DLD1 (cell line): ENCODE measurements around the gene ZGPAT.

Experiments
- in situ Hi-C: cut with HindIII; loops from 2 replicates; pipeline ENCODE4 v1.10.0; 2017; ENCODE audit warnings: low sequenced_read_pairs

The ZGPAT gene

GRCh38 chr20:63732118-63733095 lies 24.6 kb downstream of the ZGPAT start:
- in situ Hi-C loops = no loop called here

GRCh38 chr20:63733117-63733516 lies 25.3 kb downstream of the ZGPAT start:
- in situ Hi-C loops = no loop called here

GRCh38 chr20:63733579-63734081 lies 25.8 kb downstream of the ZGPAT start:
- in situ Hi-C loops = no loop called here

DNA sequence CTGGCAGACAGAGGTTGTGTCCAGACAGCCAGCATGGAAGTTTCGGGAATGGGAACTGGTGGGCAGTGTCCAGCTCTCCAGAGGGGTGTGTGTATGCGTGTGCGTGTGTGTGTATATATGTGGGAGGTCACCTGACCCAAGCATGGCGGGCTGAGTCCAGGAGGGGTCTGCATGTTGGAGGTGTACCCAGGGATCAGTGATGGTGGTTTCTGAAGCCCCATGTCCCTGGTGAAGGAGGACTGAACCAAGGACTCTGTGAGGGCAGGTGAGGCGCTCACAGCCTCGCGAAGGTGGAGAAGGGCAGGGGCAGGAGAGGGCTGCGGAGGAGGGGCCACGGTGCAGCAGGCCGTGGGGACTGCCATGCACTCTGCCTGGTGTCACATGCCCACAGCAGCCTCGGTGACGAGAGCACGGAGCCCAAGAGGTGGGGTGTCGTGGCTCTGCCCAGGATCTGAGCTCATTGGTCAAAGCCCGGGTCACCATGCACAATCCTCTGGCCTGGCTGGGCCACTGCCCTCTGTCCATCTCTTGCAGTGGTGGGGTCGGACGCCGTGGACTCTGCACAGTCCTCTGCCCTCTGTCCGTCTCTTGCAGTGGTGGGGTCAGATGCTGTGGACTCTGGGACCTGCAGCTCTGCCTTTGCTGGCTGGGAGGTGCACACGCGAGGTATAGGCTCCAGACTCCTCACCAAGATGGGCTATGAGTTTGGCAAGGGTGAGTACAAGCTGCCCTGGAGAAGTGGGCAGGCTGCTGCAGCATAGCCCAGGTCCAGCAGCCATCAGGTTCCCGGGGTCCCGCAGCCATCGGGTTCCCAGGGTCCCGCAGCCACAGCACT lies 26.5 kb downstream of the ZGPAT start:
- in situ Hi-C loops = no loop called here

DNA sequence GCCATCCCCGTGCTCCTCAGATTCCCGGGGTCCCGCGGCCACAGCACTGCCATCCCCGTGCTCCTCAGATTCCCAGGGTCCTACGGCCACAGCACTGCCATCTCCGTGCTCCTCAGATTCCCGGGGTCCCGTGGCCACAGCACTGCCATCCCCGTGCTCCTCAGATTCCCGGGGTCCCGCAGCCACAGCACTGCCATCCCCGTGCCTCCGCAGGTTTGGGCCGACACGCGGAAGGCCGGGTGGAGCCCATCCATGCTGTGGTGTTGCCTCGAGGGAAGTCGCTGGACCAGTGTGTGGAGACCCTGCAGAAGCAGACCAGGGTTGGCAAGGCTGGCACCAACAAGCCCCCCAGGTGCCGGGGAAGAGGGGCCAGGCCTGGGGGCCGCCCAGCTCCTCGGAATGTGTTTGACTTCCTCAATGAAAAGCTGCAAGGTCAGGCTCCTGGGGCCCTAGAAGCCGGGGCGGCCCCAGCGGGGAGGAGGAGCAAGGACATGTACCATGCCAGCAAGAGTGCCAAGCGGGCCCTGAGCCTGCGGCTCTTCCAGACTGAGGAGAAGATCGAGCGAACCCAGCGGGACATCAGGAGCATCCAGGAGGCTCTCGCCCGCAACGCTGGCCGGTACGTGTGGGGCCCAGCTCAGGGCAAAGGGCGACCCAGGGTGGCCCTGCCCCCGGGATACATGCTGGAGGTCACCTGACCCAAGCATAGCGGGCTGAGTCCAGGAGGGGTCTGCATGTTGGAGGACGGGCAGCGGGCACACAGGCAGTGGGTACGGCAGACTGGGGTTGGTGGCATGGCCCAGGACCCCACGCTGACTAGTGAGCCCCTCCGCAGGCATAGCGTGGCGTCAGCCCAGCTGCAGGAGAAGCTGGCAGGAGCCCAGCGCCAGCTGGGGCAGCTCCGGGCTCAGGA lies 27.4 kb downstream of the ZGPAT start:
- in situ Hi-C loops = no loop called here

GRCh38 chr20:63735859-63736718 lies 28.2 kb downstream of the ZGPAT start, which contains the start of gene LIME1:
LIME1 (plus strand) TSS chr20:63736664; CDS start chr20:63737550, 886 bp downstream.
- in situ Hi-C loops = no loop called here

DNA sequence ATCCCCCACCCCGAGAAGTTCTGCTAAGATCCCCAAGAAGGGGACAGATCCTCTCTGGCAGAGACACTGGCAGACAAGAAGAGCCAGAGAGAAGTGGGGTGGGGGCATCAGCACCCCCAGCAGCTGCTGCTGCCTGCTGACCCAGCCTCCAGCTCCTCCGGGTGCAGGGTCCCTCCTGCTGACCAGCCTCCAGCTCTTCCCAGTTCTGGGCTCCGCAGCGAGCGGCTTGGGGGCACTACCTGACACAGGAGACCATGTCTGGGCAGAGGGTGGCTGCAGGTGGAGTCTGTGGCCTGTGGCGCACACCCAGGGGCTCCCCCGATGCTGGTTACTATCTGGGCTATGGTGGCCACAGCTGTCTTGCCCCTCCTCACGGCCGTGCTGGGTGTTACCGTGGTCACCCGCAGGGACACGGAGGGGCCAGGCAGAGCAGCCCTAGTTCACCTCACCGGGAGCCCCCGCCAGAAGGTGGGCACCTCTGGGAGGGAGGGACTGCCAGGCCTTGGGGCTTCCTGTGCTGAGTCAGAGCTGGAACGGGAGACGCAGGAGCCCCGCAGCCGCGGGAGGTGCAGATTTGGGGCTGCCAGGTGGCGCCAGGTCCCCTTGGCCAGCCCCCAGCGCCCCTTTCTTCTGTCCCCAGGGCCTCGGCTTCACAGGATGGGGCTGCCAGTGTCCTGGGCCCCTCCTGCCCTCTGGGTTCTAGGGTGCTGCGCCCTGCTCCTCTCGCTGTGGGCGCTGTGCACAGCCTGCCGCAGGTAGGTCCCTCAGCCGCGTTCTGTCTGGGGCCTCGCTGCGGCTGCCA lies 29.3 kb downstream of the ZGPAT start:
- in situ Hi-C loops = no loop called here

- in situ Hi-C loops = no loop called here
These were observed 29.8 kb downstream of the ZGPAT start for GRCh38 chr20:63737695-63737944.

- in situ Hi-C loops = no loop called here
These were observed 30.3 kb downstream of the ZGPAT start for GRCh38 chr20:63737945-63738686.

DNA sequence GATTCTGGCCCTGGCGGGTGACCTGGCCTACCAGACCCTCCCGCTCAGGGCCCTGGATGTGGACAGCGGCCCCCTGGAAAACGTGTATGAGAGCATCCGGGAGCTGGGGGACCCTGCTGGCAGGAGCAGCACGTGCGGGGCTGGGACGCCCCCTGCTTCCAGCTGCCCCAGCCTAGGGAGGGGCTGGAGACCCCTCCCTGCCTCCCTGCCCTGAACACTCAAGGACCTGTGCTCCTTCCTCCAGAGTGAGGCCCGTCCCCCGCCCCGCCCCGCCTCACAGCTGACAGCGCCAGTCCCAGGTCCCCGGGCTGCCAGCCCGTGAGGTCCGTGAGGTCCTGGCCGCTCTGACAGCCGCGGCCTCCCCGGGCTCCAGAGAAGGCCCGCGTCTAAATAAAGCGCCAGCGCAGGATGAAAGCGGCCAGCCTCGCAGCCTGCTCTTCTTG lies 30.9 kb downstream of the ZGPAT start:
- in situ Hi-C loops = no loop called here

DNA sequence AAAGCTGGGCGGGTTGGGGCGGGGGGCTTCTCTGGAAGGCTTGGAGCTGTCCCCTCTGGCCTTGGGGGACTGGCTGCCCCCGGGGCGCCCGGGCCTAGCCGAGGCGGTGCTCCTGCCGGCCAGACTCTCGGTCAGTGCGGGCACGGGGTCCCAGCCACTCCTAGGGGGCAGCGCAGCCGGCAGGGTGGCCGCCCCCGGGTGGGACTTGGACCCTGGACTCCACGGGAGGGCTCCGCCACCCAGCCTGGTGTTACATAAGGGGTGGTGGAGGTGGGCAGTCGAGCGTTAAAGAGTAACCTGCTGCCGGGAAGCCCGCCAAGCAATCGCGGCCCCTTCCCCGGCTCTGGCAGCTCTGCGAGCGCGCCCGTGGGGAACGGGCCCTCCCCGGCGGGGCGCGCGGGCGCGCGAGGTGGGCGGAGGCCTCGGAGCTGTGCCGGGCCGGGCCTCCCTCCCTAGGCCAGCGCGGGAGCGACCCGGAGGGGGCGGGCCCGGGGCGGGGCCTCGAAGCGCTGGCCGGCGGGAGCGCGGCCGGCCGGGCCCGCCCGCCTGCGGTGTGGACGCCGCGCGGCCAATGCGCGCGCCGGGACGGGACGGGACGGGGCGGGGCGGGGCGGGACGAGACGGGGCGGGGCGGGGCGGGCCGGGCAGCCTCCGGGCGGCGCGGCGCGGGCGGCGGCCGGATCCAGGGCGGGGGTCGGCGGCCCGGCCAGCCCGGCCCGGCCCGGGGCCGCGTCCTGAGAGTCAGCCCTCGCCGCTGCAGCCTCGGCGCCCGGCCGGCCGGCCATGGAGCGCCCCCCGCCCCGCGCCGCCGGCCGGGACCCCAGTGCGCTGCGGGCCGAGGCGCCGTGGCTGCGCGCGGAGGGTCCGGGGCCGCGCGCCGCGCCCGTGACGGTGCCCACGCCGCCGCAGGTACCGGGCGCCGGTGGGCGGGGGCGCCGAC lies 31.6 kb downstream of the ZGPAT start, which contains the start of gene SLC2A4RG:
SLC2A4RG (plus strand) TSS at position 647 of the 940 bp plus-strand sequence; CDS start at position 784, 137 bp downstream.
- in situ Hi-C loops = no loop called here

DNA sequence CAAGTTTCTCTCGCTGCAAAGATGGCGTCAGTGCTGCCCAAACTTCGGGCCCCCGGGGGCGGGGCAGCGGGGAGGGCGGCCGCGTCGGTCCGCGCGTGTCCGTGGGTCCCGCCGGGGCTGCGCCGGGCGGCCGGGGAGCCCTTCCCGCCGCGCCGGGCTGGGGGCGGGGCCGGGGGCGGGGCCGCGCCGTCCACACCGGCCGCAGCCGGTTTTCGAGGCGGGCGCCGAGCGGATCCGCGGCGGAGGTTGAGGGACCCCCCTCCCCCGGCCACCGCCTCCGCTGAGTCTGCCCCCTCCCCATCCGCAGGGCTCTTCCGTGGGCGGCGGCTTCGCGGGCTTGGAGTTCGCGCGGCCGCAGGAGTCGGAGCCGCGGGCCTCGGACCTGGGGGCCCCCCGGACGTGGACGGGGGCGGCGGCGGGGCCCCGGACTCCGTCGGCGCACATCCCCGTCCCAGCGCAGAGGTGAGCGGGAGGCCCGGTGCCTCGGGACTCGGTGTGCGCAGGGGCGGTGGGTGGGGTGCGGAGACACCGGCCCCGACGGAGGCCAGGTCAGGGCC lies 32.3 kb downstream of the ZGPAT start:
- in situ Hi-C loops = no loop called here

GRCh38 chr20:63740627-63741353 lies 33.0 kb downstream of the ZGPAT start:
- in situ Hi-C loops = no loop called here

DNA sequence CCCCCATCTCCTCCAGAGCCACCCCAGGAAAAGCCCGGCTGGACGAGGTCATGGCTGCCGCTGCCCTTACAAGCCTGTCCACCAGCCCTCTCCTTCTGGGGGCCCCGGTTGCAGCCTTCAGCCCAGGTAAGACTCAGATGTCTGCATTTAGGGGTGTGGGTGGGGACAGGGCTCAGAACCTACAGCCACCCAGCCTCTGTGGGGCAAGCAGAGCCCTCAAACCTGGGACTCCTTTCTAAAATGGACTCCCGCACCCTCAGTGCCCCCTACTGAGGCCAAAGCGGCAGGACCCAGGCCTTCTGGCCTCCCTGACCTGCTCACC lies 33.5 kb downstream of the ZGPAT start:
- in situ Hi-C loops = no loop called here

DNA sequence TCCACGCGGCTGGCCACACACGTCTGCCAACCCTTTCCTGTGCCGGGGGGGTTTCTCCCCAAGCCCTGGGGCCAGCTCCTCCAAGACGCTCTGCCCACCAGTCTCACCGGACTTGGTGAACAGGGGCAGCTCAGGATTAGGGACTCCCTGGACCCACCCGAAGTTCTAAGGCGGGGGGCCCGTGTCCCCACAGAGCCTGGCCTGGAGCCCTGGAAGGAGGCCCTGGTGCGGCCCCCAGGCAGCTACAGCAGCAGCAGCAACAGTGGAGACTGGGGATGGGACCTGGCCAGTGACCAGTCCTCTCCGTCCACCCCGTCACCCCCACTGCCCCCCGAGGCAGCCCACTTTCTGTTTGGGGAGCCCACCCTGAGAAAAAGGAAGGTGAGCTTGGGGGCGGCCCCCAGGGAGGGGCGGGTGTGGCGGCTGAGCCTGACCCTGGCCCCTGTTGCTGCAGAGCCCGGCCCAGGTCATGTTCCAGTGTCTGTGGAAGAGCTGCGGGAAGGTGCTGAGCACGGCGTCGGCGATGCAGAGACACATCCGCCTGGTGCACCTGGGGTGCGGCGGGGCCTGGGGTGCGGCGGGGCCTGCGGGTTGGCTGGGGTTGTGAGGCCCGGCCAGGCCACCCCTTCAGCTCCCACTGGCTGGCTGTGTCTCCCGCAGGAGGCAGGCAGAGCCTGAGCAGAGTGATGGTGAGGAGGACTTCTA lies 34.0 kb downstream of the ZGPAT start:
- in situ Hi-C loops = no loop called here
